Stomach (tissue), 4 donors: ENCODE results near the gene ONECUT3.

Source experiments
- EP300 ChIP-seq: sonication (generic); formaldehyde crosslinking; IDR thresholded peaks from one replicate; pipeline ENCODE4 v1.6.1; 2017; ENCODE audit warnings: antibody characterized with exemption
- TF ChIP-seq, protein P1 (sequence below), 7 experiments: fragments of 450-650 bp in 4 of 7; fragments of 200-600 bp in 3 of 7; sonication (generic) in 3 of 7; IDR thresholded peaks; one replicate each; pipeline ENCODE4 v1.5.1; 2016 to 2019; ENCODE audit warnings: antibody characterized with exemption in 7 of 7, control low read depth in 2 of 7, mild to moderate bottlenecking in 1 of 7

DNA sequence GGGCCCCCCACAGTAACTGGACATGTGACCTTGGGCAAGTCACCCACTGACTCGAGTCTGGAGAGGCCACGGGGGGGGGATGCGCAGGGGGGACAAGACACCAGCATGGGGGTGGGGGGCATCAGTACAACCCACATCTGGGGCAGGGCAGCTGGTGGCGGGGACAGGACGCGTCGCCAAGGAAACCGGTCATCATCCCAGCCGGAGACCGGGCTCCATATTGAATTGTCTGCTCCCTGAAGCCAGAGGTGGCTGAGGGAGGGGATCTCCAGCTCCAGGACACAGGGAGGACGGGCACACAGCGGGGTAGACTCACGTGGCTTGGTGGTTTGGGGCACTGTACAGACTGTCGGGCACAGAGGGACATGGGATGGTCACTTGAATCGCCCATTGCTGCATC is 11.4 kb downstream of the ONECUT3 start:
- TF ChIP-seq EP300 = no peak
- TF ChIP-seq, protein P1, sequence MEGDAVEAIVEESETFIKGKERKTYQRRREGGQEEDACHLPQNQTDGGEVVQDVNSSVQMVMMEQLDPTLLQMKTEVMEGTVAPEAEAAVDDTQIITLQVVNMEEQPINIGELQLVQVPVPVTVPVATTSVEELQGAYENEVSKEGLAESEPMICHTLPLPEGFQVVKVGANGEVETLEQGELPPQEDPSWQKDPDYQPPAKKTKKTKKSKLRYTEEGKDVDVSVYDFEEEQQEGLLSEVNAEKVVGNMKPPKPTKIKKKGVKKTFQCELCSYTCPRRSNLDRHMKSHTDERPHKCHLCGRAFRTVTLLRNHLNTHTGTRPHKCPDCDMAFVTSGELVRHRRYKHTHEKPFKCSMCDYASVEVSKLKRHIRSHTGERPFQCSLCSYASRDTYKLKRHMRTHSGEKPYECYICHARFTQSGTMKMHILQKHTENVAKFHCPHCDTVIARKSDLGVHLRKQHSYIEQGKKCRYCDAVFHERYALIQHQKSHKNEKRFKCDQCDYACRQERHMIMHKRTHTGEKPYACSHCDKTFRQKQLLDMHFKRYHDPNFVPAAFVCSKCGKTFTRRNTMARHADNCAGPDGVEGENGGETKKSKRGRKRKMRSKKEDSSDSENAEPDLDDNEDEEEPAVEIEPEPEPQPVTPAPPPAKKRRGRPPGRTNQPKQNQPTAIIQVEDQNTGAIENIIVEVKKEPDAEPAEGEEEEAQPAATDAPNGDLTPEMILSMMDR (IDR thresholded peaks at IDR 0.05) = no peak
